Esophagus (tissue), 2 donors: ENCODE results near the gene TDP1. TPM values are rescaled to one million over a fixed set of nuclear protein-coding genes. Genes with fewer than 3 reads are reported as not detected.
"Not testable (repeated sequence)": the region's sequence is repeated elsewhere in the genome, so short reads cannot be mapped to it uniquely, and the experiment has no call there.

Source experiments
- H3K27ac ChIP-seq, 2 donors: one replicate each; pipeline ENCODE4 v1.5.1; 2013; ENCODE audit warnings: low read depth in 2 of 2, mild to moderate bottlenecking in 2 of 2, inconsistent platforms in 1 of 2, low read length in 1 of 2, moderate library complexity in 1 of 2
- H3K27me3 ChIP-seq, 2 donors: one replicate each; pipeline ENCODE4 v1.6.1; 2013; ENCODE audit warnings: low read length in 2 of 2, control low read depth in 1 of 2, mild to moderate bottlenecking in 1 of 2; ENCODE audit not compliant: insufficient read depth in 2 of 2, control insufficient read depth in 1 of 2
- H3K36me3 ChIP-seq, 2 donors: one replicate each; pipeline ENCODE4 v1.6.1; 2013; ENCODE audit warnings: low read length in 1 of 2; ENCODE audit not compliant: control insufficient read depth in 2 of 2, insufficient read depth in 2 of 2
- H3K4me1 ChIP-seq, 2 donors: one replicate each; pipeline ENCODE4 v1.6.1; 2013; ENCODE audit warnings: low read length in 1 of 2; ENCODE audit not compliant: control insufficient read depth in 2 of 2, insufficient read depth in 2 of 2
- H3K4me3 ChIP-seq, 2 donors: one replicate each; pipeline ENCODE4 v1.5.1; 2013; ENCODE audit warnings: low read length in 2 of 2, mild to moderate bottlenecking in 2 of 2, low read depth in 1 of 2, moderate library complexity in 1 of 2
- H3K9me3 ChIP-seq, 2 donors: one replicate each; pipeline ENCODE4 v1.6.1; 2013; ENCODE audit warnings: mild to moderate bottlenecking in 2 of 2, low read depth in 1 of 2, low read length in 1 of 2, moderate library complexity in 1 of 2; ENCODE audit not compliant: control insufficient read depth in 2 of 2, insufficient read depth in 1 of 2
- WGBS, 2 donors: extraction: QIAGEN DNeasy Blood & Tissue Kit; methylation state at CpG; one replicate each; pipeline ENCODE4 v1.1.7; 2013; 5-methylcytosine and 5-hydroxymethylcytosine counted together
- polyA plus RNA-seq, 2 donors: library from polyadenylated mRNA; stranded (reverse); fragments of 200-250 nt; gene quantifications; one replicate each; pipeline ENCODE4 v1.2.3, GENCODE V29; 2013
- donor health status: healthy with polysubstance abuse.
- donor health status: Bipolar disorder and iron deficiency.

The TDP1 gene
- polyA plus RNA-seq, 2 donors: 2.8 to 7.6 TPM

DNA sequence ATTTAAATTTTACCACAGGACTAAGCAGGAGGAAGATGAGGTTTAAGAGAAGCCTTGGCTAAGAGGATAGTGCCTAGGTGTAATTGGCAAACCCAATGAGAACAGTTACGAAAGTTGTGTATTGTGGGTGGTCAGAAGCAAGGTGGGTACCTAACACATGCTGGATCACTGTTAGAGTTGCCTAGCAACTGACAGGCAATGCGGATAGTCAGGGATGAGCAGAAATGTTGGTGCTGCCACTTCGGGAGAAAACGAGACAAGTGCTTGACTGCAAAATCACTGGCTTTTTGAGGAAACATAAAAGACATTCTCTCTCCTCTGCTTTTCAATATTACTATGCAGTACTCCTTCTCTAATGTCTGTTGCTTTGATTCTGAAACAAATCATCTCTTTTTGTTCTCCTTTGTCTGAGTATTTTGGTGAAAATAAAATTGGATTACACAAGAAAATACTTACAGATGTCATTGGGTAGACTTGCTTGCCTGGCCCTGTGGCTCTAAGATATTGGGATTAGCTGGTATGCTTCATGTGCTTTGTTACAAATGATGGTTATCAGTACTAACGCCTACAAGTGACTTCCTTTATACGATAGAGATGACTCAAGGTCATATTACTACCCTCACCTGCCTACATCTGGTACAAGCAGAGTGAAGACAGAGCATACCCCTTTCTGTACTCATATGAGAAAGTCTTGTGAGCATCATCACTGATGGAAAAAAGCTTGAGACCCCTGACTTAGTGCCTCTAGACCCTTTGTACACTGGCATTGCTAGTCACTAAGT, 48.0 kb downstream of the TDP1 start:
- no peaks in the 10 kb centered on the region for H3K9me3 ChIP-seq
- H3K27ac ChIP-seq: no peak overlapping the region
- WGBS, 2 donors: 85 to 86% methylated on average over 6 of the region's 6 CpGs
- no peaks in the 10 kb centered on the region for H3K27me3 ChIP-seq
- no peaks in the 10 kb centered on the region for H3K4me1 ChIP-seq
- H3K36me3 ChIP-seq: peaks cover 0 to 4% of the 10 kb centered on the region in 2 donors
- no peak overlapping the region for H3K4me3 ChIP-seq

DNA sequence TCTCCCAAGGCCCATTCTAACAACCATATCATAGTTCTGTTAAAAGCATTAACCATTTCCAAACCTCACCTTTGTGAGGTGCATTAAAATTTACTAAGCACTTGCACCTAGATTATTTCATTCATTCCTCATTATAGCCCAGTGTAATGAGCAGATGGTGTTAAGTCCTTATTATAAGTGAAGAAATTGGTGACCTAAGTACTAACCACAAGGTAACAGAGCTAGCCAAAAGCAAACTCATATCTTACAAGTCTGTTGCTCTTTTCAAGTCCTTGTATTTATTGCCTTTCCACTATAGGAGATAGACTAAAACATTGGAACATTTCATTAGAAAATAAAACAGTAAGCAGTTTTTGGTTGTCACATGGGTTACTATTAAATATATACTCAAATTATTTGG, 49.7 kb downstream of the TDP1 start:
- Histone ChIP-seq H3K36me3 (peaks cover 0 to 4% of the 10 kb centered on the region in 2 donors), H3K27ac (no peak overlapping the region), H3K4me3 (no peak overlapping the region), H3K27me3 (no peaks in the 10 kb centered on the region), H3K9me3 (no peaks in the 10 kb centered on the region), H3K4me1 (no peaks in the 10 kb centered on the region)

DNA sequence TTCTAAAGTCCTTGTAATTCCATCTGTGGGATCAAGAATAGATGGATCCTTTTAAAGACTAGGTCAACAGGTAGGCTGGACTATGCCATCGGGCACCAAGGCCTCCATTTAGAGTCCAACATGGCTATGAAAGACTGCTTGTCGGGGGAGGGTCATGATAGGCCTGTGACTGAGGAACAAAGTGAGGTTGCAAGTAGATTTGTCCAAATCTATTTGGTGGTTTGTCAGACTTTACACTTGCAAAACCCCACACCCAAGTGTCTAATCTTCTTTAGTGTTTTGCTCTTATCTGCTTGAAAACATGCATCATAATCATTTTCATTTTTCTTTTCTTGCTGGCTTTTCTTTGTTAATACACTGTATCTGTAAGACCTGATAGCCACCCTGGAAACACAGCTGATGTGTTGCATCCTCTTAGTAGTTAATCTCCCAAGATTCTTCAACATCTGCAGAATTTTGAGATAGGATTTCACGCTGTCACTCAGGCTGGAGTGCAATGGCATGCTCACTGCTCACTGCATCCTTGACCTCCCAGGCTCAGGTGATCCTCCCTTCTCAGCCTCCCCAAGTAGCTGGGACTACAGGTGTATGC, 50.3 kb downstream of the TDP1 start:
- WGBS, 2 donors: 95 to 99% methylated on average over 3 of the region's 3 CpGs
- no peaks in the 10 kb centered on the region for H3K4me1 ChIP-seq
- H3K27me3 ChIP-seq: no peaks in the 10 kb centered on the region
- no peaks in the 10 kb centered on the region for H3K9me3 ChIP-seq
- H3K4me3 ChIP-seq: no peak overlapping the region
- peaks cover 0 to 4% of the 10 kb centered on the region in 2 donors for H3K36me3 ChIP-seq
- H3K27ac ChIP-seq: no peak overlapping the region

DNA sequence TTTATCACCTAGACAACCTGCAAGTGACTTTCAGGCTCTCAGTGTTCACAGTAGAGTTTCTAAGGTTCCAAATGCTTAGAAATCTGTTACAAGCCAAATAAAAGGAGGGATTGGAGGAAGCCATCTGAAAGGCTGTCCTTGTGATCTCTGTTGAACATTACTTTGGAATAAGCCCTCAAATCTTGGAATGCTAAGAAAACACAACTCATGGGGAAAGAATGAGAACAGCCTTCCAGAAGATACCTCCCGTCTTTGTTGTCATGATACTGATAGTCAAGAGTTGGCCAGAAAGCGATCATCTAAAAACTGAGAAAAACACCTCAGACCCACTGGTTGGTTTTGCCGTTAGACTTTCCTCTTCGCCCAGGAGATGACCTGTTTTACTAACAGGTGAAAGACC, 61.6 kb downstream of the TDP1 start:
- no peak overlapping the region for H3K4me3 ChIP-seq
- 95 to 96% methylated on average over 4 of the region's 4 CpGs for WGBS, 2 donors
- peaks cover 11 to 15% of the 10 kb centered on the region in 2 donors for H3K36me3 ChIP-seq
- no peaks in the 10 kb centered on the region for H3K9me3 ChIP-seq
- H3K27ac ChIP-seq: no peak overlapping the region
- H3K27me3 ChIP-seq: no peaks in the 10 kb centered on the region
- no peaks in the 10 kb centered on the region for H3K4me1 ChIP-seq

DNA sequence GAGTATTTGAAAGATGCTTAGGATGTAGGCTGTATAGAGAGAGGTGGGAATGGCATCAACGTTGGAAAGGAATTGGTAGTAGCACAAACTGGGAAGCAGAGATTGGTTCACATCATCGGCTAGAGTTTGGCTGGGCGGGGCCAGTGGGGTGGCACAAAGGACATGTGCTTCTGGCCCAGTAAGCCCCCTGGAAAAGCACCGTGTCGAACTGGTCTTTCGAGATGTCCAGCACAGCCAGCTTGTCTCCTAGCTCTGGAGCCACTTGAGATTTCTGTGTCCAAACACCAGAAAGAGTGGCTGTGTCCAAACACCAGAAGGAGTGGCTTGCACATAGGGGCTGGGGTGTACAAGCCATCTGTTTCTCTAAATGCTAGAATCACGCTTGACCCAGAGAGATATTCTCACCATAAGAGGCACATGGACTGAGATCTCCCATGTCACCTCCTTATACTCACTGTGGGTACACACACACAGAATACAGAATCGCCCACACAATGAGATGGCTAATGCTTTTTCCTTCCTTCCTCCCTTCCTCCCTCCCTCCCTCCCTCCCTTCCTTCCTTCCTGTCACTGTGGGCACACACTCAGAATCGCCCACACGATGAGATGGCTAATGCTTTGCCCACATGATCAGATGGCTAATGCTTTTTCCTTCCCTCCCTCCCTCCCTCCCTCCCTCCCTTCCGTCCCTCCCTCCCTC, 64.2 kb downstream of the TDP1 start:
- 84 to 92% methylated on average over 10 to 11 of the region's 11 CpGs for WGBS, 2 donors
- Histone ChIP-seq H3K27ac (no peak overlapping the region), H3K27me3 (no peaks in the 10 kb centered on the region), H3K4me3 (no peak overlapping the region), H3K9me3 (no peaks in the 10 kb centered on the region), H3K36me3 (peaks cover 12 to 22% of the 10 kb centered on the region in 2 donors), H3K4me1 (peaks cover 0 to 2% of the 10 kb centered on the region in 2 donors)

DNA sequence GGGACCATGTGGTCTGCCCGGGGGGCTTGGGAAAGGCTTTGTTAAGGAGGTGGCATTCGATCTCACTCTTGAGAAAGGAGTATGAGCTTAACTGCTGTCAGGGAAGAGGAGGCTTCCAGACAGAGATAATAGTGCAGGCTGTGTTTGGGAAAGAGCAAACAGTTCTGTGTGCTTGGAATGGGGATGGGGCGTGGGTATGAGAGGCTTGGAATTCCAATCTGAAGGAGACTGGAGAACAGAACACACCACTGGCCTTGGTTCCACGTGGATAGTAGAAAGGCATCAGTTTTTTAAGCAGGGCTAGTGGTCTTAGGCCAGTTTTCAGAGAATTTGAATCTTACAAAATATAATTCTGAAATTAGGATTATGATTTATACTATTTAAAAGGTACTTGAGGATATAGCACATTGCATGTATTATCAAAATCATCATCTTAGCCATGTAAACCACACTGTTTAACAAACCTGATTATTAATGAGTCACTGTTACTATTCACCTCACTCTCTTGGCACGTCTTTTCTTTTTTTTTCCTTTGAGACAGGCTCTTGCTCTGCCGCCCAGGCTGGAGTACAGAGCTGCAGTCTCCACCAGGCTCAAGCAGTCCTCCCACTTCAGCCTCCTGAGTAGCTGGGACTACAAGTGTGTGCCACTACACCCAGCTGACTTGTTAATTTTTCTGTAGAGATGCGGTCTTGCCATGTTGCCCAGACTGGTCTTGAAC, 67.6 kb downstream of the TDP1 start:
- Histone ChIP-seq H3K9me3 (no peaks in the 10 kb centered on the region), H3K36me3 (peaks cover 9 to 26% of the 10 kb centered on the region in 2 donors), H3K4me3 (no peak overlapping the region), H3K27ac (no peak overlapping the region), H3K4me1 (peaks cover 0 to 2% of the 10 kb centered on the region in 2 donors), H3K27me3 (no peaks in the 10 kb centered on the region)
- WGBS, 2 donors: 76 to 82% methylated on average over 7 of the region's 7 CpGs

DNA sequence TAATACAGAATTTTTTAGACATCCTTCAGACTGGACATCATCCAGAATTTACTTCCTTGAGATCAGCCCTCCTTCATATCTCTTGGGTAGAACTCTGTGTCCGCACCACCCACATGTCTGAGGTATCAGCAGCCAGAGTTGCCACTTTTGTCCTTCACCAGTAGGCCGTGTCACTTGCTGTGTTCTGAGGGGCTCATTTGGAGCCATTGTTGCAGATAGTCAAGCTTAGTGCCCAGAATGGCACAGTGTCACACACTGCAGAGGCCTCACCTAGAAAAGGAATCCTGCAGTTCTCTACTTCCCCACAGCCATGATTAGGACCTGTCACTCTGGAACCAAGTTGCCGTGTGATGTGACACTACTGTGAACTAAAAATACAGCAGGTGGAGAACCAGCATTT, 69.2 kb downstream of the TDP1 start:
- Histone ChIP-seq H3K9me3 (no peaks in the 10 kb centered on the region), H3K27ac (no peak overlapping the region), H3K4me1 (peaks cover 0 to 2% of the 10 kb centered on the region in 2 donors), H3K4me3 (no peak overlapping the region), H3K27me3 (no peaks in the 10 kb centered on the region), H3K36me3 (peaks cover 9 to 22% of the 10 kb centered on the region in 2 donors)
- 93 to 96% methylated on average over 3 of the region's 3 CpGs for WGBS, 2 donors

DNA sequence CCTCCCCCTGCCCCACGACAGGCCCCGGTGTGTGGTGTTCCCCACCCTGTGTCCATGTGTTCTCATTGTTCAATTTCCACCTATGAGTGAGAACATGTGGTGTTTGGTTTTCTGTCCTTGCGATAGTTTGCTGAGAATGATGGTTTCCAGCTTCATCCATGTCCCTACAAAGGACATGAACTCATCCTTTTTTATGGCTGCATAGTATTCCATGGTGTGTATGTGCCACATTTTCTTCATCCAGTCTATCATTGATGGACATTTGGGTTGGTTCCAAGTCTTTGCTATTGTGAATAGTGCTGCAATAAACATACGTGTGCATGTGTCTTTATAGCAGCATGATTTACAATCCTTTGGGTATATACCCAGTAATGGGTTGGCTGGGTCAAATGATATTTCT, 70.9 kb downstream of the TDP1 start:
- H3K4me3 ChIP-seq, H3K9me3 ChIP-seq, H3K27me3 ChIP-seq, H3K4me1 ChIP-seq, H3K27ac ChIP-seq: not testable (repeated sequence)
- WGBS, 2 donors: 94% methylated on average over 3 to 4 of the region's 4 CpGs
- H3K36me3 ChIP-seq: peaks cover 9 to 20% of the 10 kb centered on the region in 2 donors

DNA sequence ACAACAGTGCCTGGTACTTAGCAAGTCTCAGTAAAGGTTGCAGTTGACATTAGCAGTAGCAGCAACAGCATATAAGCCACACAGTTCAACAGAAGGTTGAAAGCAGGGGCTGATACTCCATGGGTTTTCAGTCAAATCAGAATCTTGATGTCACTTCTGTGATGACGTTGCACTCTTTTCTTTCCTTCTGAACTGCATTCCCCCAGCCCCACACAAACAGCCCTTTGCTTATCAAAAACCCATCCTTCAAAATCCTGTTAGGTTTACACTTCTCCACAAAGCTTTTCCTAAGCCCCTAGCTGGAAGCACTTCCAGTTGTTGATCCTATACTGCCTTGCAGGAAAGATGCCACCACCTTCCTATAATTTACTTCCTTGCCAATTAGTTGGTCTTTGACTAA, 72.1 kb downstream of the TDP1 start:
- Histone ChIP-seq H3K27me3 (no peaks in the 10 kb centered on the region), H3K27ac (no peak overlapping the region), H3K36me3 (peaks cover 7 to 17% of the 10 kb centered on the region in 2 donors), H3K9me3 (peaks cover 0 to 2% of the 10 kb centered on the region in 2 donors), H3K4me1 (peaks cover 0 to 2% of the 10 kb centered on the region in 2 donors), H3K4me3 (no peak overlapping the region)
- WGBS, 2 donors: 63 to 86% methylated on average over 1 of the region's 1 CpG
